NT2/D1 (cell line): ENCODE data around the gene DAP3.
"Not testable (repeated sequence)": the region's sequence is repeated elsewhere in the genome, so short reads cannot be mapped to it uniquely, and the experiment has no call there.

Source experiments
- DNase-seq: peaks from one replicate; pipeline ENCODE4 v3.0.0-alpha.2; 2011; ENCODE audit warnings: low read depth, low spot score
- H3K27me3 ChIP-seq: 2 replicates; pipeline ENCODE4 v1.6.0; 2011; ENCODE audit warnings: mild to moderate bottlenecking; ENCODE audit not compliant: insufficient read length, insufficient read depth
- H3K36me3 ChIP-seq: 2 replicates; pipeline ENCODE4 v1.6.1; 2011; ENCODE audit warnings: mild to moderate bottlenecking, low read length, mixed read lengths; ENCODE audit not compliant: insufficient read depth, insufficient read length
- H3K4me1 ChIP-seq: 2 replicates; pipeline ENCODE4 v1.5.1; 2011; ENCODE audit not compliant: insufficient read depth, insufficient read length
- H3K4me3 ChIP-seq: 2 replicates; pipeline ENCODE4 v1.5.1; 2011; ENCODE audit warnings: low read depth; ENCODE audit not compliant: insufficient read length
- H3K9ac ChIP-seq: 2 replicates; pipeline ENCODE4 v1.6.0; 2011; ENCODE audit warnings: low read depth; ENCODE audit not compliant: insufficient read length
- H3K9me3 ChIP-seq: 2 replicates; pipeline ENCODE4 v1.5.1; 2011; ENCODE audit warnings: mild to moderate bottlenecking, low read length; ENCODE audit not compliant: insufficient read depth
- SUZ12 ChIP-seq: IDR thresholded peaks from 2 replicates; pipeline ENCODE4 v1.6.1; 2011; ENCODE audit not compliant: insufficient read length, insufficient read depth; ENCODE audit errors: extremely low read depth
- YY1 ChIP-seq: IDR thresholded peaks from 2 replicates; pipeline ENCODE4 v1.6.1; 2011; ENCODE audit not compliant: insufficient read length, insufficient read depth
- ZNF274 ChIP-seq: IDR thresholded peaks from 2 replicates; pipeline ENCODE4 v1.6.1; 2011; ENCODE audit warnings: mild to moderate bottlenecking, low read depth, low read length

The DAP3 gene

DNA sequence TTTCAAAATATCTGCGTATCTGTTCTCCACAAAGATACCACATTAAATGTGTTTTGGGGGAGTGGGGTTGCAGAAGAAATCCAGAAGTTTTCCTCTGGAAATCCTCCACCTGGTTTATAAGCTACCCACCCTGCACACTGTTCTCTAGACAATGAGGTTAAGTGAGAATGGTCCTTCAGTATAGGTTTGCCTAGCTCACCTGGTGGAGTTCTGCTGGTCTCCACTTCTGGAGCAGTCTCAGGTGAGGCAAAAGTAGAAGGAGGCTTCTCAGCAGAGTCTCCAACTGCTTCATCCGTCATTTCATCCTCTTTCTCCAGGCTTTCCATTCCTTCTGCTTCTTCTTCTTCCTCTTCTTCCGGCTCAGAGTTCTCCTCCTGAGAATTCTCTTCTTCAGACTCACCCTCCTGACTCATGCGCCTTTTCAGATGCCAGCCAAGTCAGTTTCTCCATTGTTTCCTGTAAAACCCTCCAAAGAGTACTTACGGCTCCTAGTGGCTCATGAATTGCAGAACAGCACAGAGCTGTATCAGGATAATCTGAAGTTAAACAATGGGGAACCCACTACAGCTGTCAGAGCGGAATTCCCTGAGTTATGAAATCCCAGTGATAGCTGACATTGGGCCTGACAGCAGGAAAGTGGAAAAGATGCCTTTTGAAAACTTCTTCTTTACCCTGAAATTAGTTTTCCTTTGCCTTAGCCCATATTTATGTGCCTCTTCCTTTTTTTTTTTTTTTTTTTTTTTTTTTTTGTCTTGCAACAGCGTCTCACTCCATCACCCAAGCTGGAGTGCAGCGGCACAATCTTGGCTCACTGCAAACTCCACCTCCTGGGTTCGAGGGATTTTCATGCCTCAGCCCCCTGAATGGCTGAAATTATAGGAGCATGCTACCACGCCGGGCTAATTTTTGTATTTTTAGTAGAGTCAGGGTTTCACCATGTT, 40.4 kb upstream of the DAP3 start:
- peak; percentile 74 for DNase-seq
- H3K4me1 ChIP-seq, result no peaks in the 10 kb centered on the region

DNA sequence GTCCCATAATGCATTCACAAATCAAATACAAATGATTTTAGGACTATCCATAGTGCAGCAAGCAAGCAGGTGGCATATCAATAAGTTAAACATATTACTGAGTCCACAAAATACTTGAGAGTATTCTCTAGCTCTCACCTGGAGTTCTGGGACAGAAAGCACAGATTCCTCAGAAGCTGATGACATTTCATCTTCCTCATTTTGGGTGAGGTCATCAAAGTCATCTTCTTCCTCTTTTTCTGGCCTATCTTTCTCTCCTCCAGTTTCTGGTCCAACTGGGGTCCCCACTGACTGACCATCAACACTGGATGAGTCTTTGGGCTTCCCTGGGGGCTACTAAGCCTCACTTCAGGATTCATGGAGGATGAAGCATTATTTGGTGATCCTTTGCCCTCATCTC, 39.2 kb upstream of the DAP3 start:
- TF ChIP-seq ZNF274, result no peak
- no peak for TF ChIP-seq SUZ12
- TF ChIP-seq YY1, result no peak
- DNase-seq, result no peak

More for the DNA sequence above, 40.4 kb upstream of the DAP3 start:
- Histone ChIP-seq H3K36me3 (peaks cover 3% of the 10 kb centered on the region), H3K27me3 (no peaks in the 10 kb centered on the region), H3K4me3 (no peak overlapping the region), H3K9me3 (peaks cover 34% of the 10 kb centered on the region), H3K9ac (no peak overlapping the region)
- TF ChIP-seq YY1 (no peak), SUZ12 (no peak), ZNF274 (no peak)

DNA sequence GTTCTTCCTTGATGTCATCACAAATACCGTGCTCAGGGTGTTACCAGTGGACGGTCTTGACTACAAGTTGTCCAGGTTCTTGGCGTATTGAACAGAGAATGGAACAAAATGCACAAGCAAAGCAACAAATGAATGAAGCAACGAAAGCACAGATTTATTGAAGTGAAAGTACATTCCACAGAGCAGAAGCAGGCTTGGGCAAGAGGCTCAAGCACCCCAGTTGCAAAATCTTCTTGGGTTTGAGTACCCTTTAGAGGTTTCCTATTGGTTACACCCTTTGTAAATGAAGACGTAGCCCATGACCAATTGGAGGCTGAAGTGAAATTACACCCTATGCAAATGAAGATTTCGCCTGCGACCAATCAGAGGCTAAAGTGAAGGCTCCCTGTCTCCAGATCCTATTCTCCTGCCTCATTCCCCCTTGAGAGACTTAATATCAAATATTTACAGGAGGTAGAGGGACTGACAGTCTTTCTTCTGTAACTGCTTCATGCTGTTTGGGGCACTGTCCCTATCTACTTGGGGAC, 38.6 kb upstream of the DAP3 start:
- TF ChIP-seq SUZ12 (no peak), YY1 (no peak), ZNF274 (no peak)
- no peaks in the 10 kb centered on the region for H3K4me1 ChIP-seq
- peaks cover 16% of the 10 kb centered on the region for H3K9me3 ChIP-seq
- H3K4me3 ChIP-seq, result no peak overlapping the region
- no peaks in the 10 kb centered on the region for H3K36me3 ChIP-seq
- DNase-seq, result no peak
- no peaks in the 10 kb centered on the region for H3K27me3 ChIP-seq
- H3K9ac ChIP-seq, result no peak overlapping the region

More for the DNA sequence above, 39.2 kb upstream of the DAP3 start:
- Histone ChIP-seq H3K4me3 (no peak overlapping the region), H3K4me1 (no peaks in the 10 kb centered on the region), H3K9ac (no peak overlapping the region), H3K36me3 (peaks cover 3% of the 10 kb centered on the region), H3K27me3 (no peaks in the 10 kb centered on the region), H3K9me3 (peaks cover 22% of the 10 kb centered on the region)

DNA sequence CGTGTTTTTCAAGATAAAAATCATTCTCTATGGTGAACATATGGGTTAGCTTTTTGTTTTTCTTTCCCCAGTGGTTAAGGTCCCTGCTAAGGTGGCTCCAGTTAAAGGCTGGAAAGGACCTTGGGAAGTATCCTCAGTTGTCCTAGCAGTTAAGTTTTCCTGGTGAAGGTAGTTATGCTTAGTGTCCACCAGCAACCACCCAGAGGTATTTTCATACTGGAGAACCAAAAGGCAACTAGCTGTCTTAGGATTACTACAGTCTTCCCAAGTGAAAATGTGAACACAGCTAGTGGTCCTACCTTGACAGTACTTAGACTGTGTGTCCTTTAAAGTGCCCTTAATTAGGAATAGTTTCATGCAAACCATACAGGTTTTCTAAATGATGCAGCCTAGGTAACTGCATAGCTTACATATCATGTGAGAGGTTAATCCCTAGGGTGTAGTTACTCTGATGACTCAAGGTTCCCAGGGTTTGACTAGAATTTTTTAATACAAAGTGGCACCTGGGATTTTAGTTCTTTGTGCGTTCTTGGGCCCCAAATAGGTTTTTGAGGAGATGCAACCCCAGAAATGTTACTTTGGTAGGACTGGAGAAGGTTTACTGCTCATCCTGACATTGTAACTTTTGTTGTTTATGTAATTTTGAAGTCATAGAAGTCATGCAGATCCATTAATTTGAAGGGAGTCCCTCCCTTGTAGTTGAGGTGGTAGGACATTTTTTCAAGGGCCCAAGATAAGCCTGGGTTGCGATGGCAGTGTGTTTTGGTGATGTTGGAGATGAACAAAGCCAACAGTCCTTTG, 36.8 kb upstream of the DAP3 start:
- no peak overlapping the region for H3K9ac ChIP-seq
- TF ChIP-seq ZNF274, result no peak
- H3K27me3 ChIP-seq, result no peaks in the 10 kb centered on the region
- peaks cover 13% of the 10 kb centered on the region for H3K9me3 ChIP-seq
- H3K4me1 ChIP-seq, result no peaks in the 10 kb centered on the region
- H3K4me3 ChIP-seq, result no peak overlapping the region
- H3K36me3 ChIP-seq, result no peaks in the 10 kb centered on the region
- DNase-seq, result no peak

DNA sequence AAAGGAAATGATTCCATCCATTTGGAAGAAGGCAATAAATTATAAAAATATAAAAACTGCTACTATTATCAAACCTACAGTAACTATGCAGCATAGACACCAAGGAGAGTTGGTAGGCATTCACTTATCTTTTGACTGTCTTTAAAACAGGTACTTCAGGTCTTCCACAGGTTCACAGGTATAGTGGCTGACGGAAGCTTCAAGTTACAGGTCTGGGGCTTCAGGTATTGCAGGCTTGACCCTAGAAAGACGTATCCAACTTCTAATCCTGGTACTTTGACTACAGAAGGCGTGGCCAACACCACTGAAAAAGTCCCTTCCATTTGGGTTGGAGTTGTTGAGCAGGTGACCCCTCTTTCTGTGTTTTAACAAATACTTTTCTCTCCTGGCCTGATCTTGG, 35.9 kb upstream of the DAP3 start:
- TF ChIP-seq SUZ12 (no peak), ZNF274 (no peak), YY1 (no peak)
- Histone ChIP-seq H3K4me1 (no peaks in the 10 kb centered on the region), H3K9ac (no peak overlapping the region), H3K36me3 (no peaks in the 10 kb centered on the region), H3K4me3 (no peak overlapping the region), H3K9me3 (peaks cover 13% of the 10 kb centered on the region), H3K27me3 (no peaks in the 10 kb centered on the region)
- no peak for DNase-seq

DNA sequence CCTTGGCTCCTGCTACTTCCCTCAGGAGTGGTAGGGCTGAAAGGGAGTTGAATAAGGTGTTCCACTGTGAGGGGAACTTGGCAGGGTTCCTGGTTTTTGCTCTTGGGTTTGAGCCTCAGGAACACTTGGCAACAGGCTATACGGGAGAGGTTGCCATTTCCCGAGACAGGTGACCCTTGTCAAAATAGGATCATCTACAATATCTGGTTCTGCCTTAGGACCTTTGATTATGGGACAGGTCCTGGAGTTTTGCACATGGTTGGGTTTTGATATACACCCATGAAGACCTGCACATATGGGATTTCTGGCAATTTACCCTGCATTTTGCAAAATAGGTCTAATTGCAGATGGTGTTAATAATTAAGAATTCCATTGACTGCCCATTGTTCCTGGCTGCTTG, 31.4 kb upstream of the DAP3 start:
- Histone ChIP-seq H3K9ac (no peak overlapping the region), H3K4me1 (no peaks in the 10 kb centered on the region), H3K36me3 (peaks cover 42% of the 10 kb centered on the region), H3K4me3 (no peak overlapping the region), H3K9me3 (no peaks in the 10 kb centered on the region; the same call in 1 of the 2 replicates), H3K27me3 (no peaks in the 10 kb centered on the region)
- TF ChIP-seq ZNF274 (no peak), SUZ12 (no peak), YY1 (no peak)
- no peak for DNase-seq

DNA sequence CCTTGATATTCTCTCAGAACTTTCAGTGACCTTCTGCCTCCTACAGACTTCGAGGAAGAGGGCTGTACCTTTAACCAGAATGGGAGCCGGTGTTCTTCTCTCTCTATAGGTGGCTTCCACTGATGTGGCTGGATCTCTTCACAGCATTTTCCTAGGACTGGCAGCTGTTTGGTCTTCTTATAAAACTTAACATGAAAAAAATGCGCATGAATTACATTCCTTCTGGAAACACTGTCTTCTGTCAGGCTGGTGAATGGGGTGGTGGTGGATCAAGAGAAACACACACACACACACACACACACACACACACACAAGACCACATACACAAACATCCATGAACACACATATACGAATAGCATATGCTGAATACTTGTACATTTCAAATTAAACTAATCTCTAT, 27.7 kb upstream of the DAP3 start:
- DNase-seq, H3K27me3 ChIP-seq, H3K4me3 ChIP-seq, H3K9me3 ChIP-seq, H3K4me1 ChIP-seq, H3K9ac ChIP-seq: not testable (repeated sequence)
- peaks cover 77% of the 10 kb centered on the region for H3K36me3 ChIP-seq
